ENCODE measurements around the gene NXPH4. TPM values are rescaled to one million over a fixed set of nuclear protein-coding genes. Genes with fewer than 3 reads are reported as not detected.

Gene NXPH4
- total RNA-seq, 1 donor from 2014 or later, result 62.6 TPM

Small RNA genes lying within 50 kb of the gene (microRNA-seq; reads per million reads assigned to microRNA genes)
- 11.0 reads per million, percentile 14 among the genes with 10 or more reads in this experiment for gene MIR1228 (ENCODE audit: unreplicated experiment)

Other genes with a start within 250 kb of the NXPH4 start
- 6.4 and 7.0 TPM in 2 replicates for gene ZBTB39, start 210.2 kb upstream of the NXPH4 start, total RNA-seq
- gene TAC3, start 200.3 kb upstream of the NXPH4 start, total RNA-seq, result not detected in 2 replicates
- gene MYO1A, start 166.7 kb upstream of the NXPH4 start, total RNA-seq, result not detected in 2 replicates
- 12.1 and 14.5 TPM in 2 replicates for gene NEMP1, start 138.0 kb upstream of the NXPH4 start, total RNA-seq
- 41.9 and 42.8 TPM in 2 replicates for gene NAB2, start 127.7 kb upstream of the NXPH4 start, total RNA-seq
- 154 and 161 TPM in 2 replicates for gene STAT6, start 105.4 kb upstream of the NXPH4 start, total RNA-seq
- gene LRP1, start 88.3 kb upstream of the NXPH4 start, total RNA-seq, result 591 and 603 TPM in 2 replicates
- gene LRP1-AS, start 69.2 kb upstream of the NXPH4 start, total RNA-seq, result not detected in 2 replicates
- gene SHMT2, start 12.9 kb downstream of the NXPH4 start, total RNA-seq, result 263 and 290 TPM in 2 replicates
- gene STAC3, start 34.4 kb downstream of the NXPH4 start, total RNA-seq, result 1.8 and 2.4 TPM in 2 replicates
- 62.2 and 65.0 TPM in 2 replicates for gene R3HDM2, start 214.2 kb downstream of the NXPH4 start, total RNA-seq
- not detected in 2 replicates for gene INHBC, start 218.0 kb downstream of the NXPH4 start, total RNA-seq
- gene INHBE, start 238.5 kb downstream of the NXPH4 start, total RNA-seq, result 1.0 and 1.3 TPM in 2 replicates
- 3.5 and 7.7 TPM in 2 replicates for gene GLI1, start 243.0 kb downstream of the NXPH4 start, total RNA-seq

All from osteocyte (in vitro differentiated cells).